Thymus (tissue), 11 donors: ENCODE measurements around the gene PTPN1. TPM values are rescaled to one million over a fixed set of nuclear protein-coding genes. Genes with fewer than 3 reads are reported as not detected.
"Not testable (repeated sequence)": the region's sequence is repeated elsewhere in the genome, so short reads cannot be mapped to it uniquely, and the experiment has no call there.

ENCODE experiments used
- DNase-seq, 9 donors: peaks; one replicate each; pipeline ENCODE4 v3.0.0-alpha.2; 2013; ENCODE audit warnings: low spot score in 9 of 9, low read depth in 6 of 9, missing footprints in 1 of 9
- H3K27ac ChIP-seq, 2 donors: one replicate each; pipeline ENCODE4 v1.5.1; 2013; ENCODE audit warnings: control low read depth in 1 of 2, low read depth in 1 of 2, low read length in 1 of 2, mild to moderate bottlenecking in 1 of 2, moderate library complexity in 1 of 2
- H3K27me3 ChIP-seq, 2 donors: one replicate each; pipeline ENCODE4 v1.5.1; 2013; ENCODE audit warnings: low read length in 1 of 2; ENCODE audit not compliant: control insufficient read depth in 2 of 2, insufficient read depth in 1 of 2
- H3K36me3 ChIP-seq, 2 donors: one replicate each; pipeline ENCODE4 v1.5.1; 2013; ENCODE audit warnings: low read length in 1 of 2, mild to moderate bottlenecking in 1 of 2, moderate library complexity in 1 of 2; ENCODE audit not compliant: control insufficient read depth in 2 of 2, insufficient read depth in 2 of 2
- H3K4me1 ChIP-seq, 2 donors: one replicate each; pipeline ENCODE4 v1.5.1; 2013; ENCODE audit warnings: low read length in 2 of 2; ENCODE audit not compliant: control insufficient read depth in 2 of 2, insufficient read depth in 2 of 2
- H3K4me3 ChIP-seq, 2 donors: one replicate each; pipeline ENCODE4 v1.5.1; 2013; ENCODE audit warnings: low read length in 2 of 2, control low read depth in 1 of 2, mild to moderate bottlenecking in 1 of 2
- H3K9me3 ChIP-seq, 2 donors: one replicate each; pipeline ENCODE4 v1.5.1; 2013; ENCODE audit warnings: low read length in 1 of 2, mild to moderate bottlenecking in 1 of 2; ENCODE audit not compliant: control insufficient read depth in 2 of 2, insufficient read depth in 1 of 2
- WGBS: extraction: QIAGEN DNeasy Blood & Tissue Kit; methylation state at CpG from one replicate; pipeline ENCODE4 v1.1.7; 2013; 5-methylcytosine and 5-hydroxymethylcytosine counted together
- polyA plus RNA-seq: library from polyadenylated mRNA; stranded (reverse); fragments of 200-250 nt; gene quantifications from one replicate; pipeline ENCODE4 v1.2.3, GENCODE V29; 2013
- total RNA-seq: library from RNA; stranded (reverse); fragments of 120-200 nt; gene quantifications from one replicate; pipeline ENCODE4 v1.2.4, GENCODE V29; 2013
- donor health status: healthy.

The PTPN1 gene
- total and polyA plus RNA-seq, 2 donors, result 23.0 to 56.1 TPM

GRCh38 chr20:50561379-50562078 lies 51.3 kb downstream of the PTPN1 start:
- Histone ChIP-seq H3K36me3 (peaks cover 34 to 39% of the 10 kb centered on the region in 2 donors), H3K9me3 (no peaks in the 10 kb centered on the region), H3K4me1 (peaks cover 0 to 27% of the 10 kb centered on the region in 2 donors), H3K27ac (peak overlapping the region; percentile 69 to 75), H3K4me3 (no peak overlapping the region), H3K27me3 (no peaks in the 10 kb centered on the region)
- peak in 1 of 9 donors; percentile 18 for DNase-seq
- 93% methylated on average over 17 of the region's 17 CpGs for WGBS

- WGBS, result 97% methylated on average over 7 of the region's 7 CpGs
Observed at GRCh38 chr20:50562262-50562701, 52.1 kb downstream of the PTPN1 start.

GRCh38 chr20:50563133-50563944 lies 53.2 kb downstream of the PTPN1 start:
- H3K9me3 ChIP-seq, result no peaks in the 10 kb centered on the region
- H3K4me3 ChIP-seq, result no peak overlapping the region
- no peak for DNase-seq
- H3K36me3 ChIP-seq, result peaks cover 41 to 42% of the 10 kb centered on the region in 2 donors
- no peaks in the 10 kb centered on the region for H3K27me3 ChIP-seq
- peaks cover 0 to 31% of the 10 kb centered on the region in 2 donors for H3K4me1 ChIP-seq
- 99% methylated on average over 3 of the region's 3 CpGs for WGBS
- H3K27ac ChIP-seq, result no peak overlapping the region

More at GRCh38 chr20:50562262-50562701, 52.1 kb downstream of the PTPN1 start:
- no peak overlapping the region for H3K4me3 ChIP-seq
- H3K4me1 ChIP-seq, result peaks cover 0 to 30% of the 10 kb centered on the region in 2 donors
- peak overlapping the region in 1 of 2 donors; percentile 69 for H3K27ac ChIP-seq
- H3K9me3 ChIP-seq, result no peaks in the 10 kb centered on the region
- DNase-seq, result no peak
- no peaks in the 10 kb centered on the region for H3K27me3 ChIP-seq
- H3K36me3 ChIP-seq, result peaks cover 33 to 39% of the 10 kb centered on the region in 2 donors

GRCh38 chr20:50565383-50565782 lies 55.2 kb downstream of the PTPN1 start:
- Histone ChIP-seq H3K4me1 (peaks cover 4 to 39% of the 10 kb centered on the region in 2 donors), H3K36me3 (peaks cover 52 to 58% of the 10 kb centered on the region in 2 donors), H3K4me3 (no peak overlapping the region), H3K27ac (peak overlapping the region in 1 of 2 donors; percentile 74), H3K27me3 (no peaks in the 10 kb centered on the region), H3K9me3 (no peaks in the 10 kb centered on the region)
- WGBS, result 92% methylated on average over 2 of the region's 2 CpGs
- DNase-seq, result no peak

GRCh38 chr20:50565871-50566270 lies 55.7 kb downstream of the PTPN1 start:
- Histone ChIP-seq H3K27ac (peak overlapping the region; percentile 1 to 54), H3K4me1 (peaks cover 4 to 42% of the 10 kb centered on the region in 2 donors), H3K27me3 (no peaks in the 10 kb centered on the region), H3K36me3 (peaks cover 54 to 57% of the 10 kb centered on the region in 2 donors), H3K4me3 (no peak overlapping the region), H3K9me3 (no peaks in the 10 kb centered on the region)
- WGBS, result 96% methylated on average over 4 of the region's 4 CpGs
- DNase-seq, result no peak

- no peak overlapping the region for H3K27ac ChIP-seq
- H3K4me3 ChIP-seq, result no peak overlapping the region
- H3K36me3 ChIP-seq, result peaks cover 47 to 50% of the 10 kb centered on the region in 2 donors
- 98% methylated on average over 18 of the region's 18 CpGs for WGBS
- H3K27me3 ChIP-seq, result no peaks in the 10 kb centered on the region
- H3K9me3 ChIP-seq, result no peaks in the 10 kb centered on the region
- no peak for DNase-seq
- H3K4me1 ChIP-seq, result peaks cover 4 to 36% of the 10 kb centered on the region in 2 donors
Observed at GRCh38 chr20:50567860-50568548, 57.8 kb downstream of the PTPN1 start.

- no peak for DNase-seq
- H3K4me3 ChIP-seq, result no peak overlapping the region
- WGBS, result 86% methylated on average over 11 of the region's 11 CpGs
- H3K4me1 ChIP-seq, result peaks cover 4 to 40% of the 10 kb centered on the region in 2 donors
- no peaks in the 10 kb centered on the region for H3K27me3 ChIP-seq
- peaks cover 45 to 51% of the 10 kb centered on the region in 2 donors for H3K36me3 ChIP-seq
- H3K27ac ChIP-seq, result no peak overlapping the region
- no peaks in the 10 kb centered on the region for H3K9me3 ChIP-seq
Observed at GRCh38 chr20:50568549-50568942, 58.4 kb downstream of the PTPN1 start.

GRCh38 chr20:50569487-50569863 lies 59.3 kb downstream of the PTPN1 start:
- H3K4me3 ChIP-seq, H3K9me3 ChIP-seq, H3K27me3 ChIP-seq, DNase-seq: not testable (repeated sequence)
- Histone ChIP-seq H3K27ac (peak overlapping the region; percentile 22 to 76), H3K4me1 (peaks cover 4 to 40% of the 10 kb centered on the region in 2 donors), H3K36me3 (peaks cover 47 to 55% of the 10 kb centered on the region in 2 donors)
- WGBS, result 99% methylated on average over 7 of the region's 7 CpGs
